GM18867 (cell line): ENCODE data around the gene FGF14.
"Not testable (repeated sequence)": the region's sequence is repeated elsewhere in the genome, so short reads cannot be mapped to it uniquely, and the experiment has no call there.

Experiments used
- ATAC-seq: cut with Tn5 transposase; IDR thresholded peaks from one replicate; pipeline ENCODE4 v1.9.1; 2021; ENCODE audit warnings: mild to moderate bottlenecking, moderate library complexity; ENCODE audit not compliant: unreplicated experiment

Gene FGF14

GRCh38 chr13:102141625-102142472 is 260.0 kb downstream of the FGF14 start:
- ATAC-seq, result no peak

- ATAC-seq, result no peak
Measured at GRCh38 chr13:102139626-102140025, 262.2 kb downstream of the FGF14 start.

GRCh38 chr13:102138635-102139190 is 263.1 kb downstream of the FGF14 start:
- no peak for ATAC-seq

GRCh38 chr13:102137904-102138303 is 263.9 kb downstream of the FGF14 start:
- ATAC-seq, result not testable (repeated sequence)

- no peak for ATAC-seq
Measured at GRCh38 chr13:102136735-102137296, 265.0 kb downstream of the FGF14 start.

- ATAC-seq, result no peak
Measured at GRCh38 chr13:102132777-102133295, 269.0 kb downstream of the FGF14 start.

- no peak for ATAC-seq
Measured at GRCh38 chr13:102131246-102131645, 270.6 kb downstream of the FGF14 start.

- ATAC-seq, result peak; percentile 80
Measured at GRCh38 chr13:102128216-102128810, 273.5 kb downstream of the FGF14 start.

- ATAC-seq, result no peak
Measured at GRCh38 chr13:102127153-102127552, 274.7 kb downstream of the FGF14 start.

- no peak for ATAC-seq
Measured at GRCh38 chr13:102122147-102122546, 279.7 kb downstream of the FGF14 start.

- no peak for ATAC-seq
Measured at GRCh38 chr13:102117175-102117831, 284.5 kb downstream of the FGF14 start.

- no peak for ATAC-seq
Measured at GRCh38 chr13:102103469-102103868, 298.4 kb downstream of the FGF14 start.

GRCh38 chr13:102100234-102100633 is 301.6 kb downstream of the FGF14 start:
- ATAC-seq, result no peak

GRCh38 chr13:102097708-102098107 is 304.1 kb downstream of the FGF14 start:
- no peak for ATAC-seq

- not testable (repeated sequence) for ATAC-seq
Measured at GRCh38 chr13:102093288-102093687, 308.6 kb downstream of the FGF14 start.

- ATAC-seq, result no peak
Measured at GRCh38 chr13:102091231-102091630, 310.6 kb downstream of the FGF14 start.

- no peak for ATAC-seq
Measured at GRCh38 chr13:102090532-102090931, 311.3 kb downstream of the FGF14 start.

GRCh38 chr13:102089722-102090121 is 312.1 kb downstream of the FGF14 start:
- no peak for ATAC-seq

- no peak for ATAC-seq
Measured at GRCh38 chr13:102089177-102089576, 312.7 kb downstream of the FGF14 start.

GRCh38 chr13:102073251-102073650 is 328.6 kb downstream of the FGF14 start:
- no peak for ATAC-seq

GRCh38 chr13:102071711-102072110 is 330.1 kb downstream of the FGF14 start:
- no peak for ATAC-seq
